Stimulated activated CD8-positive, alpha-beta memory T cell treated with anti-CD3 and anti-CD28 coated beads, Interleukin-12 subunit alpha, Interleukin-12 subunit beta, amount 100 ng/mL, for 1 hour (primary cell): Measurements from ENCODE around the gene NR5A2.

Experiments used
- DNase-seq: peaks from one replicate; pipeline ENCODE4 v3.0.0-alpha.2; 2020; ENCODE audit warnings: low read depth

Gene NR5A2

GRCh38 chr1:200036619-200037270 is 9.2 kb downstream of the NR5A2 start:
- no peak for DNase-seq

GRCh38 chr1:200037501-200037900 is 10.0 kb downstream of the NR5A2 start:
- DNase-seq, result no peak

- no peak for DNase-seq
Observed at GRCh38 chr1:200037904-200038303, 10.4 kb downstream of the NR5A2 start.

- no peak for DNase-seq
Observed at GRCh38 chr1:200038325-200038980, 10.9 kb downstream of the NR5A2 start.

- no peak for DNase-seq
Observed at GRCh38 chr1:200038981-200039848, 11.7 kb downstream of the NR5A2 start.

- no peak for DNase-seq
Observed at GRCh38 chr1:200039849-200040474, 12.5 kb downstream of the NR5A2 start.

GRCh38 chr1:200040481-200041138 is 13.1 kb downstream of the NR5A2 start:
- no peak for DNase-seq

- no peak for DNase-seq
Observed at GRCh38 chr1:200041337-200042118, 14.0 kb downstream of the NR5A2 start.

- DNase-seq, result no peak
Observed at GRCh38 chr1:200042119-200042551, 14.6 kb downstream of the NR5A2 start.

GRCh38 chr1:200042552-200043335 is 15.2 kb downstream of the NR5A2 start:
- no peak for DNase-seq

- no peak for DNase-seq
Observed at GRCh38 chr1:200043336-200043668, 15.8 kb downstream of the NR5A2 start.

- DNase-seq, result no peak
Observed at GRCh38 chr1:200046115-200046514, 18.6 kb downstream of the NR5A2 start.

GRCh38 chr1:200048244-200048643 is 20.7 kb downstream of the NR5A2 start:
- DNase-seq, result no peak

GRCh38 chr1:200049810-200050209 is 22.3 kb downstream of the NR5A2 start:
- DNase-seq, result no peak

GRCh38 chr1:200051620-200052019 is 24.1 kb downstream of the NR5A2 start:
- no peak for DNase-seq

GRCh38 chr1:200053091-200053490 is 25.6 kb downstream of the NR5A2 start:
- no peak for DNase-seq

GRCh38 chr1:200053646-200054045 is 26.1 kb downstream of the NR5A2 start:
- no peak for DNase-seq

- DNase-seq, result no peak
Observed at GRCh38 chr1:200058341-200058740, 30.8 kb downstream of the NR5A2 start.

GRCh38 chr1:200062143-200062542 is 34.6 kb downstream of the NR5A2 start:
- DNase-seq, result no peak

- DNase-seq, result no peak
Observed at GRCh38 chr1:200072636-200073285, 45.3 kb downstream of the NR5A2 start.
